ENCODE results near the gene PREX1.
"Not testable (repeated sequence)": the region's sequence is repeated elsewhere in the genome, so short reads cannot be mapped to it uniquely, and the experiment has no call there.

Gene PREX1

DNA sequence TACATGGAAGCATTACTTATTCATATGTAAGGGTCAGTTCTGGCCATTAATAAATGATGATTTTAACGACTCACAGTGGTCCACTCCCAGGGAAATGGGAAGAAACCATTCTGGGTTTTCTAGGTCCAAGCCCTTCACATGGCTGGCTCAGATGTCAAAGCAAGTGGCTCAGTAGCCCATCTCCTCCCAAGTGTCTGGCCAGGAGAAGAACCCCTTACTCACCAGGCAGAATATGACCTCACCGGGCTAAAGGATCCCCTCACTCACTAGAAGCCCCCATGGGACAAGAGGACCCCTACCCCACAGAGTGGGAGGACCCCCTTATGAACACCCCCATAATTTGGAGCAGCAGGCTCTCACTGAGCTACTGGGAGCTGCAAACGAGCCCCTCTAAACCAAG, 34.0 kb downstream of the PREX1 start:
- no peak for DNase-seq (ENCODE audit: low spot score)

DNA sequence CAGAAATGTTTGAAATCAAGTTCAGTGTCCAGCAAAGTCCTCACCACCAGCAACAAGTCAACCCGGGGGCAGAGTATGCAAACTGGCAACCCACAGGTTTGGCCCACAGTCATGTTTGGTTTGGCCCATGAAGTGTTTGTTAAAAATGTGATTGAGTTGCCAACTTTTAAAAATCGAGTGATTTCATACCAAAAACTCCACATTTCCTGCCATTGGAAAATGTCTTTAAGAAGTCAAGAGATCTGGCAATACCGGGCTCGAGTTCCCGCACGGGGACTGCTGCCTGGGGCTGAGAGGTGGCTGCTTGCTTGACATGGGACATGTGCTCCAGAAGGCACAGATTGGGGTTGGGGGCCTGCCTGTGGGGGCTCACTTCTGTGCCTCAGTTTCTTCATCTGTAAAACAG, 36.1 kb downstream of the PREX1 start:
- peak; percentile 79 for DNase-seq (ENCODE audit: low spot score)

GRCh38 chr20:48791014-48791413, 36.8 kb downstream of the PREX1 start:
- no peak for DNase-seq (ENCODE audit: low spot score)

GRCh38 chr20:48790473-48791003, 37.3 kb downstream of the PREX1 start:
- DNase-seq (ENCODE audit: low spot score): no peak

DNA sequence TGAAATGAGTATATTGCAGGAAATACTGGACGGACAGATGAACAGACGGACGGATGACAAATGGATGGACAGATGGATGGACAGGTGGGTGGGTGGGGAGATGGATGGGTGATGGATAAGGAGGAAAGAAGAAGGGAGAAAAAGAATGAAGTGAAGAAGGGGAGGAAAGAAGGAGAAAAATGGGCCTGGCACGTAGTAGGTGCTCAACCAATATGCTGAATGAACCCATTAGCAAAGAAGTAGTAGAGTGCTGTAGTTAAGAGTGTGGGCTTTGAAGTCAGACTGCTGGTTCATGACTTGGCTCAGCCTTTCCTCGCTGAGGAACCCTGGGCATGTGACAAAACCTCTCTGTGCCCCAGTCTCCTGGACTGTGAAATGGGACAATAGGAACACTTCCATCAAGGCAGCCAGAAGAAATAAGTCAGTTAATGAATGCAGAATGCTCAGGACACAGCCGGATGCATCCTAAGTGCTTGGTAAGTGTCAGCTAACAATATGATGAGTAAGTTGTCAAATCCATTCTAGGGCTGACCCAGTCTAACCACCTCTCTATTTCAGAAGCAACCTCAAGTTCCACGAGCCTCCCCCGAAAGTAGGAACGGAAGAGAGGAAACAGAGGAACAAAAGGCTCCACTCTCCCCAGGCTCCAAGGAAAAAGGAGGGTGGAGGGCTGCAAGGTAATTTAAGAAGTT, 37.9 kb downstream of the PREX1 start:
- DNase-seq (ENCODE audit: low spot score): no peak

DNA sequence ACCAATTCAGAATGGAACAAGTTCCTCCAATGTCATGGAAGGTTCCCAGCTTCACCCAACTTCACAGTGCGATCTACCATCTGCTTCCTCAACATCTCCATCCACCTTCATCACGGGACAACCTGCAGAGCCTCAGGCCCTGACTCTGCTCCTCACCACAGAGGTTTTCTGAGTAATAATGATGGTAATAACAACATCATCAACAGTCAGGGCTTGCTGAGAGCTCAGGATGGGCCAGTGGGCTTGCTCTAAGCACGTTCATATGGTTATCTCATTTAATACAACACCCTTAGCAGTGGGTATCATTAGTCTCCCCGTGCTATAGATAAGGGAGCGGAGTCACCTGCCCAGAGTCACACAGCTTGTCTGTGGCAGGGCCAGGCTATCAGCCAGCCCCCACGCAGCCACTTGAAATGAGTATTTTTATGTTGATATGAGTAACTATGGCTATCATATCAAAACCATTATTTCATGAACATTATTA, 38.6 kb downstream of the PREX1 start:
- no peak for DNase-seq (ENCODE audit: low spot score)

DNA sequence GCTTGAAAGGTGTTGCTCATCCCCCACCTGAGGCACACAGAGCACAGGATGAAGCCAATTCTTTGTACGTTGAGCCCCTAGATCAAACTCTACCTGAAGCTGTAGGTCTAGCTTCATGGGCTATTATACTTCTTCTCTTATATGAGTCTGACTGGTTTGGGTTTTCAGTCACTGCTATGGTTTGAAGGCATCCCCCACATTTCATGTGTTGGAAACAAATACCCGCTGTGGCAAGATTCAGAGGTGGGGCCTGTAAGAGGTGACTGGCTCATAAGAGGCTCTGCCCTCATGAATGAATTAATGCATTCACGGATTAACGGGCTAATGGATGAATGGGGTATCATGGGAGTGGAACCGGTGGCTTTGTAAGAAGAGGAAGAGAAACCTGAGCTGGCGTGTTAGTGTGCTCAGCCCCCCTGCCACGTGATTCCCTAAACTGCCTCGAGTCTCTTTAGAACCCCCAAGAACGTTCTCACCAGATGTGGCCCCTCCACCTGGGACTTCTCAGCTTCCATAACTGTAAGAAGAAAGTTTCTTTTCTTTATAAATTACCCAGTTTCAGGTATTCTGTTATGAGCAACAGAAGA, 39.2 kb downstream of the PREX1 start:
- no peak for DNase-seq (ENCODE audit: low spot score)

GRCh38 chr20:48787861-48788375, 39.9 kb downstream of the PREX1 start:
- DNase-seq (ENCODE audit: low spot score): peak; percentile 80

- DNase-seq (ENCODE audit: low spot score): no peak
Observed at GRCh38 chr20:48786951-48787705, 40.7 kb downstream of the PREX1 start.

DNA sequence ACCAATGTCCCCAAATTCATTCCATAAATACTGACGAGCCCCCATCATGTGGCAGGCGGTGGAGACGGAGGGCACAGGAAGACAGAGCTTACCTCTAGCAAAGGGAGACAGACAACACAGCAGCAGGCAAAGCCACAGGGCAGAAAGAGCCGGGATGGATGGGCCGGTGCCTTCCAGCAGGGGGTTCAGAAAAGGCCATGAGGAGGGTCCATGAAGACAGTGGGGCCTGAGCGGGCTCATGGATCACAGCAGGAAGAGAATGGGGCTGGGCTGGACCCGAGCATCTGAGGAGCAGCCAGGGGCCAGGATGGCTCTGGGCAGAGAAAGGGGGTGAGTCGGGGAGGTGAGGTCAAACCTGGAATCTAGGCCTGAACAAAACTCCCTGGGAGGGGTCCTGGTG, 42.0 kb downstream of the PREX1 start:
- DNase-seq (ENCODE audit: low spot score): no peak

GRCh38 chr20:48785256-48785655, 42.5 kb downstream of the PREX1 start:
- DNase-seq (ENCODE audit: low spot score): no peak

GRCh38 chr20:48784273-48784641, 43.5 kb downstream of the PREX1 start:
- DNase-seq (ENCODE audit: low spot score): no peak

- no peak for DNase-seq (ENCODE audit: low spot score)
Observed at GRCh38 chr20:48783533-48784272, 44.1 kb downstream of the PREX1 start.

DNA sequence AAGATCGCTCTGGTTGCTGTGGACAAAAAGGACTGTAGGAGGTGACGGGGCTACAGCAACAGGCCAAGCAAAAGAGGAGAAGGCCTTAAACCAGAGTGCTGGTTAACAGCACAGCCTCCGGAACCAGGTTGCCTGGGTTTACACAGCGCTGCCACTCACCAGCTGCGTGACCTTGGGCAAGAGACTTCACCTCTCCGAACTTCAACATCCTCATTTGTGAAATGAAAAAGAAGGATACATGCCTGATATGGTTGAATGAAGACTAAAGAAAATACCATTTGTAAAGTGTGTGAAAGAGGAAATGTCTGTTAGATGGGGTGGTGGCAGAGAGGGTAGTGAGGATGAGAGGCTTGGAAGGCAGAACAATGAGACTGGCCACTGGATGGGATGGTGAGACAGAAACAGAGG, 44.9 kb downstream of the PREX1 start:
- DNase-seq (ENCODE audit: low spot score): no peak

GRCh38 chr20:48782053-48782452, 45.7 kb downstream of the PREX1 start:
- DNase-seq (ENCODE audit: low spot score): no peak

- DNase-seq (ENCODE audit: low spot score): no peak
Observed at GRCh38 chr20:48781634-48782033, 46.2 kb downstream of the PREX1 start.

DNA sequence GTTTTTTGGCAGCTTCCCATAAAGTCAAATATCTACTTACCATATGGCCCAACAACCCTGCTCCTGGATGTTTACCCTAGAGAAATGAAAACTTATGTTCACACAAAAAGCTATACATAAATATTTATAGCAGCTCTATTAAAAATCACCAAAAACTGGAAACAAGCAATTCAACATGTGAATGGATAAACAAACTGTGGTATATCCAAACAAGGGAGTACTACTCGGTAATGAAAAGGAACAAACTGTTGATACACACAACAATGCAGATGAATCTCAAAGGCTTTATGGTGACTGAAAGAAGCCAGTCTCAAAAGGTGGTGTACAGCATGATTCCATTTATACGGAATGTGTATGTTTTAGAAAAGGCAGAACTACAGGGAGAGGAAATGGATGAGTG, 48.4 kb downstream of the PREX1 start:
- no peak for DNase-seq (ENCODE audit: low spot score)

DNA sequence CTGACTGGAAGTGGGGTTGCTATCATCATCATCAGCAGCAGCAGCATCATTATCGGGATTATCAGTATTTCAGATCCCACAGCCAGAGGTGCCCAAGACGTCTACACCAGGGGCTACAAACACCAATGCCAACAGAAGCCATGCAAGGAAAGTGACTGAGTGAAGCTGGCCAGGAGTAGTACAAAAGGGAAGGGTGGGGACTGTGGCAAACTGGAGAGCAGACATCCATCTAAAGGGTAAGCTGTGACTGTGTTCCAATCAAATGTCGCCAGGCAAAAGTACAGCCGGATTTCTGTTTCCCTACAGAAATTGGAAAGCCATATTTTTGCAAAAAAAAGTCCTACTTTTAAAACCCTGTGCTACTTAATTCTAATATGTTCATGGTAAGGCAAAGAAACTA, 50.0 kb downstream of the PREX1 start:
- no peak for DNase-seq (ENCODE audit: low spot score)

DNA sequence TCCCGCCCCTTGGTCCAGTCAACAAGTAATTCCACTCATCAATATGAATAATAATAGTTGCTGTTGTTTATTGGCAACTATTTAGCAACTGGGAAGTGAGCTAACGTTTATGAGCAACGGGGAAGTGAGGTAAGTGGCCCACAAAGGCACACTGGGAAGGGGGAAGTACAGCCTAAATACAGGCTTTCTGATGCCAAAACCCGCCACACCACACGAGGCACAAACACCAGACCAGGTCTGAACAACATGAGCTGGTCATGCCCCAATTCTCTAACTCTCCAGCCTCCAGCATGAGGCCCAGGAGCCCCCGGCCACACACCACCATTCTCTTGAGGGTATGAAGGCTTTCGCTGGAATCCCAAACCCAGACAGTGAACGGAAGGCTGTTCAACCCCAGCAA, 50.8 kb downstream of the PREX1 start:
- DNase-seq (ENCODE audit: low spot score): no peak

GRCh38 chr20:48776306-48776705, 51.5 kb downstream of the PREX1 start:
- DNase-seq (ENCODE audit: low spot score): peak; percentile 88

DNA sequence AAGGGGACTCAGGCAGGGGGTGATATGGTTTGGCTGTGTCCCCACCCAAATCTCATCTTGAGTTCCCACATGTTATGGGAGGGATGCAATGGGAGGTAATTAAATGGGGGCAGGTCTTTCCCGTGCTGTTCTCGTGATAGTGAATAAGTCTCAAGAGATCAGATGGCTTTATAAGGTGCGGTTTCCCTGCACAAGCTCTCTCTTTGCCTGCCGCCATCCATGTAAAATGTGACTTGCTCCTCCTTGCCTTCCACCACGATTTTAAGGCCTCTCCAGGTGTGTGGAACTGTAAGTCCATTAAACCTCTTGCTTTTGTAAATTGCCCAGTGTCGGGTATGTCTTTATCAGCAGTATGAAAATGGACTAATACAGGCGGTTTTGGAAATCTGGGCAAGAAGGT, 52.3 kb downstream of the PREX1 start:
- DNase-seq (ENCODE audit: low spot score): not testable (repeated sequence)

DNA sequence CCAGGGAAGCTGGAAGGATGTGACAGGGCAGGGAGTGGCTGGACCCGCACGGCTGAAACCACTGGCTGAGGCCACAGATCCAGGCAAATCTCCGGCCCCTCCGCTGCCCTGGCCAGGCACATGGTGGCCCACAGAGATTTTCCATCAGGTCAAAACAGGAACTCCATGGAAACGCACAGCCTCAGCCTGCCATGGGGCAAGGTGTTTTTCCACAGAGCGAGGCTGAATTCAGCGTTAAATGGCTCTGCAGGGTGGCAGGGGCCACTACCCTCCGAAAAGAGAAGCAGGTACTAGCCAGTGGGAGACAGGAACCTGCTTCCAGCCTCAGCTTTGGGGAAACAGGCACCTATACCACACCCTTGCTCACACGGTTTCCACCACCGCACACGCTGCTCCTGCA, 53.1 kb downstream of the PREX1 start:
- DNase-seq (ENCODE audit: low spot score): no peak
